ENCODE results near the gene SYTL2. TPM values are rescaled to one million over a fixed set of nuclear protein-coding genes. Genes with fewer than 3 reads are reported as not detected.

Gene SYTL2
- total RNA-seq, 3 donors from 2014 or later: 10.1 to 189 (median 120) TPM

DNA sequence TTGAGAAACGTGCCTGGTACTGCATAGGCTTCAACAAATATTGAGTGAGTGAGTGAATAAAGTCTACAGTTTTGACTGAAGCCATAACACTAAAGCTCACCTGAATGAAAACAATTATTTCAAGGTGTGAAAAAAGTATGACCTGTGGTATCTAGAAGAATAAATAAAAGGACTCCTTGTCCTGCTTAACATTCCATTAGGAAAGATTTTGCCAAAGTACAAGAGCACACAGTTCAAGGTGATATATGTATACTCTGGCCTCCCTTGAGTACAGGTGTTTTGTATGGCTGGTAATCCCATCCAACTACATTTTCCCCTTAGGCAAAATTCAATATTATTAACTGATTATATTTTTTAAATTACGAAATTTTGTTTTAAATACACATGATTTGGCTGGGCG, 144.3 kb downstream of the SYTL2 start:
- Histone ChIP-seq H3K4me3 (no peak overlapping the region), H3K9me3 (no peaks in the 10 kb centered on the region), H3K27ac (no peak overlapping the region), H3K4me1 (peaks cover 0 to 5% of the 10 kb centered on the region in 2 donors), H3K27me3 (no peaks in the 10 kb centered on the region), H3K36me3 (no peaks in the 10 kb centered on the region)
- DNase-seq (ENCODE audit: low spot score in 2 of 2): no peak
- intact Hi-C loops (cut with DNase I; ENCODE audit: low total_unique reads): no loop called here
- no peak for TF ChIP-seq POLR2A (IDR thresholded peaks at IDR 0.05)
- TF ChIP-seq, protein P1, sequence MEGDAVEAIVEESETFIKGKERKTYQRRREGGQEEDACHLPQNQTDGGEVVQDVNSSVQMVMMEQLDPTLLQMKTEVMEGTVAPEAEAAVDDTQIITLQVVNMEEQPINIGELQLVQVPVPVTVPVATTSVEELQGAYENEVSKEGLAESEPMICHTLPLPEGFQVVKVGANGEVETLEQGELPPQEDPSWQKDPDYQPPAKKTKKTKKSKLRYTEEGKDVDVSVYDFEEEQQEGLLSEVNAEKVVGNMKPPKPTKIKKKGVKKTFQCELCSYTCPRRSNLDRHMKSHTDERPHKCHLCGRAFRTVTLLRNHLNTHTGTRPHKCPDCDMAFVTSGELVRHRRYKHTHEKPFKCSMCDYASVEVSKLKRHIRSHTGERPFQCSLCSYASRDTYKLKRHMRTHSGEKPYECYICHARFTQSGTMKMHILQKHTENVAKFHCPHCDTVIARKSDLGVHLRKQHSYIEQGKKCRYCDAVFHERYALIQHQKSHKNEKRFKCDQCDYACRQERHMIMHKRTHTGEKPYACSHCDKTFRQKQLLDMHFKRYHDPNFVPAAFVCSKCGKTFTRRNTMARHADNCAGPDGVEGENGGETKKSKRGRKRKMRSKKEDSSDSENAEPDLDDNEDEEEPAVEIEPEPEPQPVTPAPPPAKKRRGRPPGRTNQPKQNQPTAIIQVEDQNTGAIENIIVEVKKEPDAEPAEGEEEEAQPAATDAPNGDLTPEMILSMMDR (IDR thresholded peaks at IDR 0.05): no peak
- no peak for TF ChIP-seq POLR2AphosphoS5 (IDR thresholded peaks at IDR 0.05)

DNA sequence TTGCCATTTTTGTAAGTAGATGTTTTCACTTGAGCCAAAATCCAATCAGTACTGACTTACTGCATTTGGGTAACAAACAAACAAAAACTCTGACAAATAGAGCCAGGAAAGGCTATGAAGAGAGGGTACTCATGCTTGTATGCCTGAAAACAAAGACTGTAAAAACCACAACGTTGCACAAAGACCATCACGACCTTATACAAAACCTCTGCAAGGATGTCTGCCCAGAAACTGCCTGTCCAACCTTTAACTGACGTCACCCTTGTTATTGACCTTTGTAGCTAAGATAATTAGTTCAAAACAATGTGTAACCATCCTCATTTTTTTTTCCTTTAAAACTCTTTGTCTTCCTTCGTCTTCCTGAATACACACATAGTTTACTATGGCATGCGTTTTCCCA, 145.2 kb downstream of the SYTL2 start:
- peaks cover 0 to 5% of the 10 kb centered on the region in 2 donors for H3K4me1 ChIP-seq
- DNase-seq (ENCODE audit: low spot score in 2 of 2): no peak
- no peaks in the 10 kb centered on the region for H3K36me3 ChIP-seq
- TF ChIP-seq POLR2AphosphoS5 (IDR thresholded peaks at IDR 0.05) (no peak), POLR2A (IDR thresholded peaks at IDR 0.05) (no peak)
- TF ChIP-seq, protein P1 (IDR thresholded peaks at IDR 0.05): no peak
- intact Hi-C loops (cut with DNase I; ENCODE audit: low total_unique reads): no loop called here
- no peaks in the 10 kb centered on the region for H3K9me3 ChIP-seq
- peak overlapping the region in 1 of 3 donors; percentile 98 for H3K4me3 ChIP-seq
- H3K27ac ChIP-seq: peak overlapping the region in 1 of 2 donors; percentile 99
- no peaks in the 10 kb centered on the region for H3K27me3 ChIP-seq

GRCh38 chr11:85664615-85665481, 146.1 kb downstream of the SYTL2 start, which contains the start of gene CREBZF:
Gene CREBZF, minus strand, starts transcription at chr11:85665129. Its CDS starts 254 bp downstream, at chr11:85664875.
- TF ChIP-seq POLR2AphosphoS5 (IDR thresholded peaks at IDR 0.05) (peak; percentile 97 to 99 (median 98)), POLR2A (IDR thresholded peaks at IDR 0.05) (peak; percentile 99)
- TF ChIP-seq, protein P1 (IDR thresholded peaks at IDR 0.05): peak in 2 of 3 donors; percentile 11 to 25
- Histone ChIP-seq H3K27me3 (no peaks in the 10 kb centered on the region), H3K27ac (peak within 1 kb of the TSS; percentile 98 to 99), H3K9me3 (no peaks in the 10 kb centered on the region), H3K4me3 (peak within 1 kb of the TSS; percentile 75 to 98 (median 91)), H3K36me3 (no peaks in the 10 kb centered on the region), H3K4me1 (peaks cover 0 to 10% of the 10 kb centered on the region in 2 donors)
- peak; percentile 89 to 93 for DNase-seq (ENCODE audit: low spot score in 2 of 2)
- intact Hi-C loops (cut with DNase I; ENCODE audit: low total_unique reads): no loop called here

GRCh38 chr11:85663753-85664614, 147.0 kb downstream of the SYTL2 start:
- intact Hi-C loops (cut with DNase I; ENCODE audit: low total_unique reads): no loop called here
- no peaks in the 10 kb centered on the region for H3K27me3 ChIP-seq
- peaks cover 0 to 12% of the 10 kb centered on the region in 2 donors for H3K4me1 ChIP-seq
- H3K9me3 ChIP-seq: no peaks in the 10 kb centered on the region
- TF ChIP-seq POLR2A (IDR thresholded peaks at IDR 0.05): no peak
- TF ChIP-seq POLR2AphosphoS5 (IDR thresholded peaks at IDR 0.05): peak in 1 of 3 donors; percentile 8
- TF ChIP-seq, protein P1 (IDR thresholded peaks at IDR 0.05): peak; percentile 21 to 68 (median 57)
- peak; percentile 77 to 82 for DNase-seq (ENCODE audit: low spot score in 2 of 2)
- H3K36me3 ChIP-seq: no peaks in the 10 kb centered on the region
- peak overlapping the region; percentile 98 to 99 for H3K27ac ChIP-seq
- H3K4me3 ChIP-seq: peak overlapping the region; percentile 75 to 98 (median 91)

Data from breast epithelium (tissue), 4 donors.